ENCODE data around the gene PTCH1. TPM values are rescaled to one million over a fixed set of nuclear protein-coding genes. Genes with fewer than 3 reads are reported as not detected.

The PTCH1 gene
- total and polyA plus RNA-seq, 2 donors (not counting 1 experiment from before 2014, with no cell fraction given) = 3.3 to 20.1 TPM

DNA sequence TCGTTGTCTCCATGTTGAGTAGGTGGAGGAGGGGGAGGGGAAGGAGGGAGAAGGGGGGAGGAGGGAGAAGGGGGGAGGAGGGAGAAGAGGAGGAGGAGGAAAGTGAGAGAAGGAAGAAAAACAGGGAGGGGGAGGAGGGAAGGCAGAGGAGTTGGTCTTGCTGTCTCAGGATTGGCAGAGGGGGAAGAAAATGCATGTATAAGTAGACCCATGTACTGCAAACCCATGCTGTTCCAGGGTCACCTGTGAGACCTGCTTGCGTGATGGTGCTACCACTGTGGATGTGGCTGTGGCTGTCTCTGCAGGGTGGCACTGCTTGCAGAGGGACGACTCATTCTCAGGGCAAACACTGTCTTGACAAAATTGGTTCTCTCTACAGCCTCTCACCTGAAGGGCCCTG, 76.3 kb downstream of the PTCH1 start:
- no peak overlapping the region for H3K27ac ChIP-seq (ENCODE audit: insufficient read depth, low read length)
- no peak overlapping the region for H3K4me2 ChIP-seq (ENCODE audit: extremely low read depth, insufficient read depth, low read length)
- H3K4me3 ChIP-seq (replicated peaks in 1 of 4; ENCODE audit: control extremely low read depth in 1 of 4, insufficient read depth in 1 of 4, low read depth in 3 of 4, low read length in 4 of 4) = no peak overlapping the region
- H3K9ac ChIP-seq (ENCODE audit: insufficient read depth, low read length) = no peak overlapping the region
- TF ChIP-seq EZH2 (IDR thresholded peaks at IDR 0.05; ENCODE audit: low read length, missing control alignments) = no peak
- TF ChIP-seq, protein P1, sequence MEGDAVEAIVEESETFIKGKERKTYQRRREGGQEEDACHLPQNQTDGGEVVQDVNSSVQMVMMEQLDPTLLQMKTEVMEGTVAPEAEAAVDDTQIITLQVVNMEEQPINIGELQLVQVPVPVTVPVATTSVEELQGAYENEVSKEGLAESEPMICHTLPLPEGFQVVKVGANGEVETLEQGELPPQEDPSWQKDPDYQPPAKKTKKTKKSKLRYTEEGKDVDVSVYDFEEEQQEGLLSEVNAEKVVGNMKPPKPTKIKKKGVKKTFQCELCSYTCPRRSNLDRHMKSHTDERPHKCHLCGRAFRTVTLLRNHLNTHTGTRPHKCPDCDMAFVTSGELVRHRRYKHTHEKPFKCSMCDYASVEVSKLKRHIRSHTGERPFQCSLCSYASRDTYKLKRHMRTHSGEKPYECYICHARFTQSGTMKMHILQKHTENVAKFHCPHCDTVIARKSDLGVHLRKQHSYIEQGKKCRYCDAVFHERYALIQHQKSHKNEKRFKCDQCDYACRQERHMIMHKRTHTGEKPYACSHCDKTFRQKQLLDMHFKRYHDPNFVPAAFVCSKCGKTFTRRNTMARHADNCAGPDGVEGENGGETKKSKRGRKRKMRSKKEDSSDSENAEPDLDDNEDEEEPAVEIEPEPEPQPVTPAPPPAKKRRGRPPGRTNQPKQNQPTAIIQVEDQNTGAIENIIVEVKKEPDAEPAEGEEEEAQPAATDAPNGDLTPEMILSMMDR (conservative IDR thresholded peaks at IDR 0.05 in 1 of 2, IDR thresholded peaks at IDR 0.05 in 1 of 2; ENCODE audit: low read depth in 1 of 2, low read length in 2 of 2) = no peak
- H3K9me3 ChIP-seq (ENCODE audit: control insufficient read depth, insufficient read depth, low read depth, low read length) = no peaks in the 10 kb centered on the region
- no peaks in the 10 kb centered on the region for H3K4me1 ChIP-seq (ENCODE audit: control insufficient read depth, extremely low read depth, insufficient read depth, low read length)
- no peaks in the 10 kb centered on the region for H4K20me1 ChIP-seq (ENCODE audit: control insufficient read depth, extremely low read depth, insufficient read depth, low read length)
- H3K79me2 ChIP-seq (ENCODE audit: control insufficient read depth, insufficient read depth, low read length) = no peaks in the 10 kb centered on the region
- no peak for DNase-seq (ENCODE audit: low read depth in 2 of 2)
- H3K36me3 ChIP-seq (ENCODE audit: control insufficient read depth, insufficient read depth, low read length) = no peaks in the 10 kb centered on the region
- no peak overlapping the region for H2AFZ ChIP-seq (ENCODE audit: low read length)
- no peaks in the 10 kb centered on the region for H3K27me3 ChIP-seq (ENCODE audit: control insufficient read depth, insufficient read depth, low read length)

DNA sequence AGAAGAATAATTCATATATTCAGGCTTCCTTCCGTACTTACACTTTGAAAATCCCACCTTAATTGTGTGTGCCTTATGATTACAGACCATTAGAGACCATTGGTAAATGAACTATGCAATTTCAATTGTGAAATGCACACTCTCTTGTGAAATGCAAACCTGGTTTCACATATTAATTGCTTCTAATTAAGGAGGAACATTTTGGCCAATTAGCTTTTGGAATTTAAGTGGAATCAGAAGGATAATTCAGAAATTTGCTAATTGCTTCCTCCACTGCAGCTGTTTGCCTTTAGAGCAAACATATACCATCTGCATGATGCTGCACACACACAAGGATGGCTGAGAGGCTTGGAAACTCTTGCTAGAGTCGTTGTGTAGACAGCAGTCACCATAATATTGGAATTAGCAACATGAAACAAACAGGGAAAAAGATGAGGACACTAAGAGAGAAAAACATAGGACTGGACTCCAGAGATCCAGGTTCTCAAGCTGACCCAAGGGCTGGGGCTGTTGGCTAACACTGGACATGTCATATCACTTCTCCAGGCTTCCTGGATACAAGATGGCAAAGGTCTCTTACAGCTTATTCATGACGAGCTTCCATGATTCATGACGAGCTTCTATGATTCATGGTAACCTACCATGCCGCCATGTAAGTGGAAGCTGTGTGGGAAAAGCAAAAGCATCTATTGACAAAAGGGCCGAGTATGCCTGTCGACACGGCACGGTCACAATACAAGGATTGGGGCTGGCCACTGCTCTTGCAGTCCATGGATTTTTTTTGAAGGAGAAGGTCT, 78.0 kb downstream of the PTCH1 start:
- H3K9me3 ChIP-seq (ENCODE audit: control insufficient read depth, insufficient read depth, low read depth, low read length) = no peaks in the 10 kb centered on the region
- H3K9ac ChIP-seq (ENCODE audit: insufficient read depth, low read length) = no peak overlapping the region
- H3K4me1 ChIP-seq (ENCODE audit: control insufficient read depth, extremely low read depth, insufficient read depth, low read length) = no peaks in the 10 kb centered on the region
- no peak overlapping the region for H3K4me2 ChIP-seq (ENCODE audit: extremely low read depth, insufficient read depth, low read length)
- H3K27ac ChIP-seq (ENCODE audit: insufficient read depth, low read length) = no peak overlapping the region
- no peak overlapping the region for H3K4me3 ChIP-seq (replicated peaks in 1 of 4; ENCODE audit: control extremely low read depth in 1 of 4, insufficient read depth in 1 of 4, low read depth in 3 of 4, low read length in 4 of 4)
- H3K79me2 ChIP-seq (ENCODE audit: control insufficient read depth, insufficient read depth, low read length) = no peaks in the 10 kb centered on the region
- H3K27me3 ChIP-seq (ENCODE audit: control insufficient read depth, insufficient read depth, low read length) = no peaks in the 10 kb centered on the region
- no peak for DNase-seq (ENCODE audit: low read depth in 2 of 2)
- H2AFZ ChIP-seq (ENCODE audit: low read length) = no peak overlapping the region
- no peaks in the 10 kb centered on the region for H3K36me3 ChIP-seq (ENCODE audit: control insufficient read depth, insufficient read depth, low read length)
- no peak for TF ChIP-seq EZH2 (IDR thresholded peaks at IDR 0.05; ENCODE audit: low read length, missing control alignments)
- TF ChIP-seq, protein P1 (conservative IDR thresholded peaks at IDR 0.05 in 1 of 2, IDR thresholded peaks at IDR 0.05 in 1 of 2; ENCODE audit: low read depth in 1 of 2, low read length in 2 of 2) = no peak
- H4K20me1 ChIP-seq (ENCODE audit: control insufficient read depth, extremely low read depth, insufficient read depth, low read length) = no peaks in the 10 kb centered on the region

DNA sequence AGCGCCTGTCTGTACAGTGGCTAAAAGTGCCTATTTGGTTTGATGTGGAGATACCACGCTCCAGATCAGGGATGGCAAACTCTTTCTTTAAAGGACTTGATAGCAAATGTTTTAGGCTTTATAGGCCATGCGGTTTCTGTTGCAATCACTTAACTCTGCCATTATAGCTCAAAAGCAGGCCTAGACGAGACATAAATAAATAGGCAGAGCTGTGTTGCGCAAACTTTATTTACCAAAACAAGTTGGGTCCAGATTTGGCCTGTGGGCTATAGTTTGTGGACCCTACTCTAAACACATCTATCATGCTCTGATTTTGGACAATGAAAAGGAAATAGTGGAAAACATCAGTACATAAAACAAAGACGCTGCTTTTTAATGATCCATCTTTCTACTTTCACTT, 79.2 kb downstream of the PTCH1 start:
- Histone ChIP-seq H3K4me2 (ENCODE audit: extremely low read depth, insufficient read depth, low read length) (no peak overlapping the region), H2AFZ (ENCODE audit: low read length) (no peak overlapping the region), H3K9ac (ENCODE audit: insufficient read depth, low read length) (no peak overlapping the region), H3K27me3 (ENCODE audit: control insufficient read depth, insufficient read depth, low read length) (no peaks in the 10 kb centered on the region), H3K36me3 (ENCODE audit: control insufficient read depth, insufficient read depth, low read length) (no peaks in the 10 kb centered on the region), H3K4me3 (replicated peaks in 1 of 4; ENCODE audit: control extremely low read depth in 1 of 4, insufficient read depth in 1 of 4, low read depth in 3 of 4, low read length in 4 of 4) (no peak overlapping the region), H3K79me2 (ENCODE audit: control insufficient read depth, insufficient read depth, low read length) (no peaks in the 10 kb centered on the region), H3K4me1 (ENCODE audit: control insufficient read depth, extremely low read depth, insufficient read depth, low read length) (no peaks in the 10 kb centered on the region), H3K9me3 (ENCODE audit: control insufficient read depth, insufficient read depth, low read depth, low read length) (no peaks in the 10 kb centered on the region), H4K20me1 (ENCODE audit: control insufficient read depth, extremely low read depth, insufficient read depth, low read length) (no peaks in the 10 kb centered on the region), H3K27ac (ENCODE audit: insufficient read depth, low read length) (no peak overlapping the region)
- DNase-seq (ENCODE audit: low read depth in 2 of 2) = no peak
- no peak for TF ChIP-seq EZH2 (IDR thresholded peaks at IDR 0.05; ENCODE audit: low read length, missing control alignments)
- TF ChIP-seq, protein P1 (conservative IDR thresholded peaks at IDR 0.05 in 1 of 2, IDR thresholded peaks at IDR 0.05 in 1 of 2; ENCODE audit: low read depth in 1 of 2, low read length in 2 of 2) = no peak

Measured in fibroblast of lung (primary cell).